HG03342 (cell line): ENCODE results near the gene PRIM2.
A peak's percentile ranks its signal among the peaks of the same experiment; 100 is the strongest.
"Not testable (repeated sequence)": the region's sequence is repeated elsewhere in the genome, so short reads cannot be mapped to it uniquely, and the experiment has no call there.

Experiments
- ATAC-seq: cut with Tn5 transposase; IDR thresholded peaks from one replicate; pipeline ENCODE4 v1.9.1; 2021; ENCODE audit warnings: mild to moderate bottlenecking, moderate library complexity; ENCODE audit not compliant: unreplicated experiment

Gene PRIM2

GRCh38 chr6:57443181-57443580 is 125.8 kb downstream of the PRIM2 start:
- ATAC-seq = not testable (repeated sequence)

GRCh38 chr6:57444787-57445186 is 127.4 kb downstream of the PRIM2 start:
- ATAC-seq = not testable (repeated sequence)

GRCh38 chr6:57445379-57445778 is 127.9 kb downstream of the PRIM2 start:
- ATAC-seq = peak; percentile 49

GRCh38 chr6:57445790-57446468 is 128.5 kb downstream of the PRIM2 start:
- ATAC-seq = peak; percentile 65

GRCh38 chr6:57449496-57450066 is 132.2 kb downstream of the PRIM2 start:
- not testable (repeated sequence) for ATAC-seq

- not testable (repeated sequence) for ATAC-seq
These were observed 142.4 kb downstream of the PRIM2 start for GRCh38 chr6:57459781-57460180.

GRCh38 chr6:57461022-57461421 is 143.6 kb downstream of the PRIM2 start:
- ATAC-seq = not testable (repeated sequence)

- not testable (repeated sequence) for ATAC-seq
These were observed 146.4 kb downstream of the PRIM2 start for GRCh38 chr6:57463809-57464208.

- not testable (repeated sequence) for ATAC-seq
These were observed 148.5 kb downstream of the PRIM2 start for GRCh38 chr6:57465968-57466367.

GRCh38 chr6:57469072-57469471 is 151.6 kb downstream of the PRIM2 start:
- no peak for ATAC-seq

- not testable (repeated sequence) for ATAC-seq
These were observed 152.7 kb downstream of the PRIM2 start for GRCh38 chr6:57470148-57470547.

- not testable (repeated sequence) for ATAC-seq
These were observed 154.0 kb downstream of the PRIM2 start for GRCh38 chr6:57471314-57471864.

GRCh38 chr6:57472861-57473362 is 155.5 kb downstream of the PRIM2 start:
- not testable (repeated sequence) for ATAC-seq

- not testable (repeated sequence) for ATAC-seq
These were observed 157.5 kb downstream of the PRIM2 start for GRCh38 chr6:57474862-57475475.

GRCh38 chr6:57475656-57476055 is 158.2 kb downstream of the PRIM2 start:
- ATAC-seq = not testable (repeated sequence)

GRCh38 chr6:57480194-57480593 is 162.8 kb downstream of the PRIM2 start:
- not testable (repeated sequence) for ATAC-seq

GRCh38 chr6:57481121-57481520 is 163.7 kb downstream of the PRIM2 start:
- ATAC-seq = not testable (repeated sequence)

GRCh38 chr6:57482471-57482870 is 165.0 kb downstream of the PRIM2 start:
- ATAC-seq = not testable (repeated sequence)

GRCh38 chr6:57486494-57487081 is 169.2 kb downstream of the PRIM2 start:
- not testable (repeated sequence) for ATAC-seq

GRCh38 chr6:57488551-57488950 is 171.1 kb downstream of the PRIM2 start:
- not testable (repeated sequence) for ATAC-seq

- ATAC-seq = not testable (repeated sequence)
These were observed 172.5 kb downstream of the PRIM2 start for GRCh38 chr6:57489887-57490286.
